Right ventricle myocardium inferior (tissue), 1 donor: ENCODE measurements around the gene TM9SF1. TPM values are rescaled to one million over a fixed set of nuclear protein-coding genes. Genes with fewer than 3 reads are reported as not detected.

Experiments used
- ATAC-seq: fragments of 200-7000 bp; cut with Tn5 transposase; one replicate; pipeline ENCODE4 v1.9.1; 2020; ENCODE audit warnings: mild to moderate bottlenecking, moderate library complexity
- DNase-seq: peaks from one replicate; pipeline ENCODE4 v3.0.0; 2021; ENCODE audit errors: missing footprints
- intact Hi-C: fragments of 100-400 bp; cut with DNase I; formaldehyde crosslinking; loops from one replicate; pipeline ENCODE4 v1.11.0; 2022
- microRNA-seq: library from miRNA; unstranded; fragments of <30 nt; microRNA quantifications from one replicate; pipeline ENCODE4 v1.2.0, GENCODE V29; 2020
- total RNA-seq: library from RNA; stranded (reverse); fragmentation: NEBNext Ultra II Directional; extraction: Animal tissue kit (Norgen Biotek cat#: 25700); gene quantifications from one replicate; pipeline ENCODE4 v1.2.1, GENCODE V29; 2021
- donor health status: DM: no; HTN: yes; CAD: no; lungs with severe emphysema.

TM9SF1 gene
- total RNA-seq, 1 donor from 2014 or later, result 23.2 TPM

- peak; percentile 95 for ATAC-seq
- intact Hi-C loops, result loop anchor here (1.0 to 10.0 kb wide), 3 partner anchors 33 to 288 kb away; partner anchors contain the start of genes DCAF11, IPO4 and NRL
- peak; percentile 98 for DNase-seq
These were observed 48.1 kb downstream of the TM9SF1 start, which contains the start of gene RNF31 for GRCh38 chr14:24146978-24147760. TSS of gene RNF31 (plus strand) at chr14:24147498. CDS start at chr14:24147699, 201 bp downstream.

GRCh38 chr14:24146453-24146977, 48.7 kb downstream of the TM9SF1 start, which contains the start of gene PSME2:
TSS of gene PSME2 (minus strand) at chr14:24146610. CDS start at chr14:24146581, 29 bp downstream.
- intact Hi-C loops, result loop anchor here (5.0 to 10.0 kb wide), 2 partner anchors 41 to 288 kb away; partner anchors contain the start of gene IPO4
- peak; percentile 88 for ATAC-seq
- DNase-seq, result peak; percentile 96

GRCh38 chr14:24145690-24146452, 49.4 kb downstream of the TM9SF1 start:
- intact Hi-C loops, result loop anchor here (5.0 to 10.0 kb wide), 2 partner anchors 41 to 289 kb away; partner anchors contain the start of gene IPO4
- ATAC-seq, result no peak

GRCh38 chr14:24145219-24145618, 50.0 kb downstream of the TM9SF1 start:
- DNase-seq (no peak), ATAC-seq (no peak)
- intact Hi-C loops, result loop anchor here (5.0 to 10.0 kb wide), 2 partner anchors 42 to 290 kb away; partner anchors contain the start of gene IPO4

More at GRCh38 chr14:24145690-24146452, 49.4 kb downstream of the TM9SF1 start:
- DNase-seq, result no peak

GRCh38 chr14:24144451-24144850, 50.8 kb downstream of the TM9SF1 start:
- intact Hi-C loops, result loop anchor here (10.0 kb wide), 1 partner anchor 290 kb away; no protein-coding TSS in a partner anchor
- DNase-seq, result no peak
- ATAC-seq, result no peak

- no peak for ATAC-seq
- intact Hi-C loops, result loop anchor here (10.0 kb wide), 1 partner anchor 291 kb away; no protein-coding TSS in a partner anchor
- no peak for DNase-seq
These were observed 51.7 kb downstream of the TM9SF1 start for GRCh38 chr14:24143511-24143910.

- intact Hi-C loops, result loop anchor here (10.0 kb wide), 1 partner anchor 294 kb away; no protein-coding TSS in a partner anchor
- peak; percentile 96 for ATAC-seq
These were observed 54.0 kb downstream of the TM9SF1 start, which contains the start of gene EMC9 for GRCh38 chr14:24141097-24141880. TSS of gene EMC9 (minus strand) at chr14:24141591. CDS start at chr14:24141304, 287 bp downstream.

GRCh38 chr14:24139272-24139934, 55.8 kb downstream of the TM9SF1 start:
- ATAC-seq (no peak), DNase-seq (no peak)
- intact Hi-C loops, result no loop called here

More at GRCh38 chr14:24141097-24141880, 54.0 kb downstream of the TM9SF1 start, which contains the start of gene EMC9:
- peak; percentile 100 for DNase-seq

Small RNAs within 50 kb of the gene (microRNA-seq; reads per million reads assigned to microRNA genes)
- gene MIR7703, result not detected

Other genes starting within 250 kb of the TM9SF1 start
- 29.7 TPM for gene DHRS4, start 241.7 kb downstream of the TM9SF1 start, total RNA-seq
- 16.3 TPM for gene DHRS4L2, start 206.5 kb downstream of the TM9SF1 start, total RNA-seq
- gene CARMIL3, start 143.4 kb downstream of the TM9SF1 start, total RNA-seq, result 0.08 TPM
- not detected for gene CPNE6, start 123.9 kb downstream of the TM9SF1 start, total RNA-seq
- gene PCK2, start 101.1 kb downstream of the TM9SF1 start, total RNA-seq, result 4.3 TPM
- 84.7 TPM for gene DCAF11, start 80.7 kb downstream of the TM9SF1 start, total RNA-seq
- gene NRL, start 80.5 kb downstream of the TM9SF1 start, total RNA-seq, result 1.8 TPM
- 129 TPM for gene FITM1, start 64.8 kb downstream of the TM9SF1 start, total RNA-seq
- 140 TPM for gene PSME1, start 59.2 kb downstream of the TM9SF1 start, total RNA-seq
- gene EMC9, start 53.9 kb downstream of the TM9SF1 start, total RNA-seq, result 14.6 TPM
- gene PSME2, start 48.8 kb downstream of the TM9SF1 start, total RNA-seq, result 109 TPM
- 33.4 TPM for gene RNF31, start 47.9 kb downstream of the TM9SF1 start, total RNA-seq
- gene IRF9, start 34.2 kb downstream of the TM9SF1 start, total RNA-seq, result 30.5 TPM
- gene REC8, start 23.4 kb downstream of the TM9SF1 start, total RNA-seq, result 2.4 TPM
- 10.5 TPM for gene IPO4, start 6.6 kb downstream of the TM9SF1 start, total RNA-seq
- 0.43 TPM for gene TSSK4, start 10.3 kb upstream of the TM9SF1 start, total RNA-seq
- gene CHMP4A, start 18.0 kb upstream of the TM9SF1 start, total RNA-seq, result 28.5 TPM
- gene MDP1, start 20.6 kb upstream of the TM9SF1 start, total RNA-seq, result 17.0 TPM
- 218 TPM for gene NEDD8, start 36.9 kb upstream of the TM9SF1 start, total RNA-seq
- 29.1 TPM for gene GMPR2, start 37.5 kb upstream of the TM9SF1 start, total RNA-seq
- 33.0 TPM for gene TINF2, start 47.2 kb upstream of the TM9SF1 start, total RNA-seq
- 1.1 TPM for gene TGM1, start 67.7 kb upstream of the TM9SF1 start, total RNA-seq
- gene RABGGTA, start 76.2 kb upstream of the TM9SF1 start, total RNA-seq, result 21.5 TPM
- gene DHRS1, start 104.3 kb upstream of the TM9SF1 start, total RNA-seq, result 8.3 TPM
- 23.0 TPM for gene NOP9, start 104.4 kb upstream of the TM9SF1 start, total RNA-seq
- gene CIDEB, start 112.5 kb upstream of the TM9SF1 start, total RNA-seq, result 4.3 TPM
- gene LTB4R2, start 114.7 kb upstream of the TM9SF1 start, total RNA-seq, result 0.57 TPM
- gene LTB4R, start 116.1 kb upstream of the TM9SF1 start, total RNA-seq, result 2.1 TPM
- gene ADCY4, start 139.6 kb upstream of the TM9SF1 start, total RNA-seq, result 27.3 TPM
- 4.2 TPM for gene RIPK3, start 144.6 kb upstream of the TM9SF1 start, total RNA-seq
- gene NFATC4, start 172.7 kb upstream of the TM9SF1 start, total RNA-seq, result 28.4 TPM
- 9.5 TPM for gene NYNRIN, start 203.6 kb upstream of the TM9SF1 start, total RNA-seq
- gene CBLN3, start 234.2 kb upstream of the TM9SF1 start, total RNA-seq, result 1.1 TPM
- gene KHNYN, start 234.5 kb upstream of the TM9SF1 start, total RNA-seq, result 23.3 TPM
- 76.6 TPM for gene SDR39U1, start 247.3 kb upstream of the TM9SF1 start, total RNA-seq